HG03280 (cell line): ENCODE results near the gene PAM16.
"Not testable (repeated sequence)": the region's sequence is repeated elsewhere in the genome, so short reads cannot be mapped to it uniquely, and the experiment has no call there.

ENCODE experiments used
- ATAC-seq: cut with Tn5 transposase; IDR thresholded peaks from one replicate; pipeline ENCODE4 v1.9.1; 2021; ENCODE audit warnings: mild to moderate bottlenecking, moderate library complexity; ENCODE audit not compliant: unreplicated experiment

PAM16 gene

DNA sequence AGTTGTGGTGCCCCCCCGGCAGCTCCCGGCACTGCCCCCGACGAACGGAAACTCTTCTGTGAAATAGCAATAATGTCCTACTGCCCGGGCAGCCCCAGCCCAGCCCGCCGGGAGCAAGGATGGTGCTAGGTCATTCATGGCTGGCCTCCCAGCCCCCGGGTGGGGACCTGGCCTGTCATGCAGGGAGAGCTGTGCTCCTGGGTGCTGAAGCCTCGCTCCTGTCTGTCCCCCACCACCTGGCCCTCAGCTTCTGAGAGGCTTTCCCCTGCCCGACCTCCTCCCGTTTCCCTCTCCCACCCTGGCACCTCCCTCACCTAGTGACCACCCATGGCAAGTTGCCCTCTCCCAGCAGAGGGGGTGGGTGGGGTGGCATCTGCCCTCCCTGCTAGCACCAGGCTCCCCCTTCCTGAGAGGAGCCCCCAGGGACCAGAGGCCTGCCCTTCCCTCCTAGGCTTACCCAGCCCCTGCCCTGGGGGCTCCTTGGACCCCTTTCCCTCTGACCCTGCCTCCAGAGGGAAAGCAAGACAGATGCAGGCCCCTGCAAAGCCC is 13.5 kb downstream of the PAM16 start:
- no peak for ATAC-seq

DNA sequence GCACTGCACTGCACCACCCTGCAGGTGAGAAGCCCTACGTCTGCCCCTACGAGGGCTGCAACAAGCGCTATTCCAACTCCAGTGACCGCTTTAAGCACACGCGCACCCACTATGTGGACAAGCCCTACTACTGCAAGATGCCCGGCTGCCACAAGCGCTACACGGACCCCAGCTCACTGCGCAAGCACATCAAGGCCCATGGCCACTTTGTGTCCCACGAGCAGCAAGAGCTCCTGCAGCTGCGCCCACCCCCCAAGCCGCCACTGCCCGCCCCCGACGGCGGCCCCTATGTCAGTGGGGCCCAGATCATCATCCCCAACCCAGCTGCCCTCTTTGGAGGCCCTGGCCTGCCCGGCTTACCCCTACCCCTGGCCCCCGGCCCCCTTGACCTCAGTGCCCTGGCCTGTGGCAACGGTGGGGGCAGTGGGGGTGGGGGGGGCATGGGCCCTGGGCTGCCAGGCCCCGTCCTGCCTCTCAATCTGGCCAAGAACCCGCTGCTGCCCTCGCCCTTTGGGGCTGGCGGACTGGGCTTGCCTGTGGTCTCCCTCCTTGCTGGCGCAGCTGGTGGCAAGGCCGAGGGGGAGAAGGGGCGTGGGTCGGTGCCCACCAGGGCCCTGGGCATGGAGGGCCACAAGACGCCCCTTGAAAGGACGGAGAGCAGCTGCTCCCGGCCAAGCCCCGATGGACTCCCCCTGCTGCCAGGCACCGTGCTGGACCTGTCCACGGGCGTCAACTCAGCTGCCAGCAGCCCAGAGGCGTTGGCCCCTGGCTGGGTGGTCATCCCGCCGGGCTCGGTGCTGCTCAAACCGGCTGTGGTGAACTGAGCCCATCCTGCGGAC is 14.2 kb downstream of the PAM16 start:
- no peak for ATAC-seq

GRCh38 chr16:4334724-4335495 is 16.2 kb downstream of the PAM16 start:
- ATAC-seq: no peak

DNA sequence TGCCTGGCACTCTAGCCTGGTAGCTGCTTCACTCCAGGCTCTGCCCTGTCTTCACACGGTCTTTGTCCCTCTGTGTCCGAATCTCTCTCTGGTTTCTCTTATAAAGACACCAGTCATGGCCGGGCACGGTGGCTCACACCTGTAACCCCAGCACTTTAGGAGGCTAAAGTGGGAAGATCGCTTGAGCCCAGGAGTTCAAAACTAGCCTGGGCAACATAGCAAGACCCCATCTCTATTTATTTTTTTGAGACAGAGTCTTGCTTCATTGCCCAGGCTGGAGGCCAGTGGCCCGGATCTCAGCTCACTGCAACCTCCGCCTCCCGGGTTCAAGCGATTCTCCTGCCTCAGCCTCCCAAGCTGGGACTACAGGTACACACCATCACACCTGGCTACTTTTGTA is 17.4 kb downstream of the PAM16 start:
- not testable (repeated sequence) for ATAC-seq

GRCh38 chr16:4333308-4333638 is 17.8 kb downstream of the PAM16 start:
- ATAC-seq: no peak

DNA sequence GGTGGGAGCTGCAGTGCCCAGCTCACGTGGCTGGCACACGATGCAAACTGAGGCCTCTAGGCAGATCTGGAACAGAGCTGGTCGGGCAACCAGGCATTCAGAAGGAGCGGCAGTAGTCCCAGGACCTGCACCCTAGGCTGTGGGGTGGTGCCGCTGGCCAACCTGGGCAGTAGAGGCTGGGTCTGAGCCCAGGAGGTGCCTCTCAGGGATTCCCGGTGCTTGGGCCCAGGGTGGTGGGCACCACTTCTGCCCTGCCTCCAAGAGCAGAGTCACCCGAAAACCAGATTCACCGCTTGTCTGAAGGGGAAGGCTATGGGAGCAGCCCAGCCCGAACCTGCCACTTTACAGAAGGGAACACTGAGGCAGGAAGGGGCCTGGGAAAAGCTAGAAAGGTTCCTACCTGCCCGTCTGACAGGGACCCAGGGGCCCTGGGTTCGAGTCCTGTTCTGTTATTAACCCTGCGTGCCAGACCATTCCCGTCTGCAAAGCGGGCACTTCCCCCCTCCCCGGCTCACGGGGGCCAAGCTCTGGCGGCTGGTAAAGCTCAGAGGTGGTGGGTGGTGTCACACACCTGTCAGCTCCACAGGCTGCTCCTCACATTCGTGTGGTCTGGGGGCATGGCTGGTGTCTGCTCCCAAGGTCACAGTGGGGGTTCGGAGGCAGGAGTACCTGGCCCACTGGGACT is 18.4 kb downstream of the PAM16 start:
- no peak for ATAC-seq

- ATAC-seq: no peak
Observed at GRCh38 chr16:4332083-4332482, 19.0 kb downstream of the PAM16 start.

DNA sequence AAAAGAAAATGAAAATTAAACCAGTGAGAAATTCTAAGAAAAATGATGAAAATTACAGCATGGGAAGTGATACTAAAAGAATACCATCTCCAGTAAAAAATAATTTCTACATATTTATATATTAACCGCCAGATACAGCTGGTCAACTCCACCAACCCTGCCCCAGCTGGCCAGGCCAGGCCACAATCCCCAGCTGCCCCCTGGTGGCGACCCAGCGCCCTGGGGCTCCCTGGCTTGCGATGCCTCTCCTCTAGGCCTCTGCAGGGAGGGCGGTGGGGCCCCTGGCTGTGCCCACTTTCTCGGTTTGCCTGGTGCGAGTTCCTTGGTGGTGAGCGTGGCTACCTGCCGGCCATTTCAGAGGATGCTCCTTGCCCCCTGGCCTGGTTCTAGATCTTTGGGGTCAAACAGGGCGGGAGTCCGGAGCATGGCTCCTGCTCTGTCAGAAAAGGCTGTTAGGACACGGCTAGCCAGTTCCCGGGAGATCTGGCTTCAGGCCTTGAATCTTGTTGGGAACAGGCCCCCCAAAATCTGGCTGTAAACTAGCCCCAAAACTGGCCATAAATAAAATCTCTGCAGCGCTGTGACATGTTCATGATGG is 20.7 kb downstream of the PAM16 start:
- ATAC-seq: peak; percentile 44

DNA sequence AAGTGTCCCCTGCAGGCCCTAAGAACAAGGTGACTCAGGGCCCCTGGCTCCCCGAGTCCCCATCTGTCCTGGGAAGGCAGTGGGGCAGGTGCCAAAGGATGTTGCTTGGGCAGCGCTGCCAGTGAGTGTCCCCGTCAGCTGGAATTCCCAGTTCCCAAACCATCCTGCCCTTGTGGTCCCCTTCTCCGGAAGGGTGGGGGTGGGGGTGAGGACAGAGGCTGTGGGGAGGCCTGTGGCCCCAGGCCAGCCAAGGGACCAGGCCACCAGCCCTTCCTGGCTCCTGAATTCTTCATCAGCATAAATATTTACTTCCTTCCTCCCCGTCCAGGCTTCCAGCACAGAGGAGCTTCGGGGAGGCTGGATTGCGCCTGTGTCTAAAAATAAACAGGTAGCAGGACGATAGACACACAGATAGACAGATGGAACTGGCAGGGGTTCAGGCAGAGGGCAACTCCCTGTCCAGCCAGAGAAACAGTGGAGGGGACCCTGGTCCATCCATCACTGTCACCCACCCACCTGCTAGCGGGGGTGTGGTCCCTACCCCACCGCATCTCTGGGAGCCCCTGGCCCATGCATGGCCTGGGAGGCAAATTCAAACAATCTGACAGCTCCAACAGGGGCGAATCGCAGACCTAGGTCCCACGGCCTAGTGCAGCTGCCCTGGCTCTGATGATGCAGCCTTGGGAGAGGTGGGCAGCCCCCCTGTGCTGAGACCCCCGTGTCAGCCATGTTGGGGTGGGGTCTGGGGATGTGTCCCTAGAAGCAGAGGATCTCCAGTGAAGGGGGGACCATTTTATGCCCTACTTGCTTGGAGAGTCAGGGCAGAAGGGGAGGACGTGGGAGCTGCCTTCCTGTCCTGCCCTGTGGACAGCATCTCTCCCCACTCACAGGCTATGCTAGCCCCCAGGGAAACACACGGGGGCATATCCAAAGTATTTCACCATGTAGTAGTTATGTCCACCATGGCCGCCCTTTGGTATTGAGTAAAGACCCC is 22.0 kb downstream of the PAM16 start:
- ATAC-seq: no peak

- no peak for ATAC-seq
Observed at GRCh38 chr16:4328046-4328781, 22.9 kb downstream of the PAM16 start.

- no peak for ATAC-seq
Observed at GRCh38 chr16:4327386-4328045, 23.6 kb downstream of the PAM16 start.

DNA sequence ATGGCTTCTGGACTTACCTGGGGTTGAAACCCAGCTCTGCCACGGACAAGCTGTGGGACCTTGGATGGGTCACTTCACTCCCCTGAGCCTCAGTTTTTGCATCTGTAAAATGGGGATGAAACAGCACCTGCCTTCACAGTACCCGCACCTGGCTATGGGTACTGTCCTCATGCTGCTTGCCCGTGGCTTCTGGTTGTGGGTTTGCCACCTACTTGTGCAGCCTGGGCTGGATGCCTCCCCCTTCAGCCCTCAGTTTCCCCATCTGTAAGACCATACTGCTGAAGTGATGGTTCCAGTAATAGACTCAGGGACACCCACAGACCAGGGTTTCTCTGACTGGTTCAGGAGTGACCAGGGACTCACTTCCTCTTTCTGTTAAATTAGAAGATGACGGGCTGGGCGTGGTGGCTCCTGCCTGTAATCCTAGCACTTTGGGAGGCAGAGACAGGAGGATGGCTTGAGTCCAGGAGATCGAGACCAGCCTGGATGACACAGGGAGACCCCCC is 25.8 kb downstream of the PAM16 start:
- no peak for ATAC-seq

DNA sequence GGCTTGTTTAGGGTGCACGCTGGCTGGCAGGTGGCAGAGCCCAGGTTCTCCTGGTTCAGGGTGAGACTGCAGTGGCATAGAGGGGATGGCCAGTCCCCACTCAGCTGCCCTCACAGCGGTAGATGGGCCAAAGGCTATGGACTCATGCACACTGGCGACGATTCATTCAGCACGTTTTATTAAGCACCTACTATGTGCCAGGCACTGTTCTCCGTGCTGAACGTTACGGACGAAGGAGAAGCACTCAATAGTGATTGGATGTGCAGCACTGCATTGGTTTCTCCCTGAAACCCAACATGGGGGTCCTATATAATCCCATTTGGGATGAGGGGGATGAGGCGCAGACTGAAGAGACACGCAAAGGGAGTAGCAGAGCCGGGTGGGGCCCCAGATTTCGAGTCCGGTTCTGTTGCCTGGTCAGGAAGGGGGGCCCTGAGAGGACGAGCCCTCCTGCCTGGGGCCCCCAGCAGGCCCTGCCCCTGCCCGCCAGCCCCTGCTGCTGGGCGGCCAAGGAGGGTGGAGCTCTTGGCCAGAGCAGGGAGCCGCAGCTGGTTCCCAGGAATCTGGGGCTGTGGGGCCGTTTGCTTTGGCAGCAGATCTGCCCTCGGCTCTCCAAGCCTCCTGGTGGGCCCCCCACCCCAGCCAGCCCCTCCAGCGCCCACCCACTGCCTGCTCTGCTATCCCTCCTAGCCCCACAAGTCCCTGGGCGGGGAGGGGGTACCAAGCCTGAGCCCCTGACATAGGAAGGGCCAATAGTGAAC is 26.4 kb downstream of the PAM16 start:
- ATAC-seq: no peak

DNA sequence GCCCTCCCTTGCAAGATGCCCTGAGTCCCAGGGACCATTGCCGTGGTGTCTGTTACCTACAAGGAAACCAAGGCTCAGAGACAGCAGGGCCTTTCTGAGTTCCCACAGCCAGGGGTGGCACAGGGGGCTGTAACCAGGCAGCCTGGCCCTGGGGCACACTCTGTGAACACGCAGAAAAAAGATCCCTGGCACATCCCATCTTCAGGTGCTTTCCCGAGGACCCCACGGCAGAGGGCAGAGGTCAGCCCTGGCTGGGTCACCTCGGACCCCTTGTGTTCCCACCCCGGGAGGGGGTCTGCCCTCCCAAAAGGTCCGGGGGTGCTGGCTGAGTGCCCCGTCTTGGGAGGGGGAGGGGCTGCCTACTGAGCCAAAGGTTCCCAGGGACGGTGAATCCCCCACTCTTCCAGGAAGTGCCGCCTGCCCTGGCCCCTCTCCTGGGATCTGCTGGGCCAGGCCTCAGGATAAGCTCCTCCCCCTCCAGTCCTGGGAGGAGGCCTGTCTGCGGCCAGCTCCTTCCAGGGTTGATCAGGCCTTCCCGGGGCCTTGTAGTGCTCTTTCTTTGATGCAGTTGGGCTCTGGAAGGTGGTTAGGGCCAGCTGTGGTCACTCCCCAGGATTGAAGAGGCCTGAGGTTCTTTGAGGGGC is 27.2 kb downstream of the PAM16 start:
- no peak for ATAC-seq

DNA sequence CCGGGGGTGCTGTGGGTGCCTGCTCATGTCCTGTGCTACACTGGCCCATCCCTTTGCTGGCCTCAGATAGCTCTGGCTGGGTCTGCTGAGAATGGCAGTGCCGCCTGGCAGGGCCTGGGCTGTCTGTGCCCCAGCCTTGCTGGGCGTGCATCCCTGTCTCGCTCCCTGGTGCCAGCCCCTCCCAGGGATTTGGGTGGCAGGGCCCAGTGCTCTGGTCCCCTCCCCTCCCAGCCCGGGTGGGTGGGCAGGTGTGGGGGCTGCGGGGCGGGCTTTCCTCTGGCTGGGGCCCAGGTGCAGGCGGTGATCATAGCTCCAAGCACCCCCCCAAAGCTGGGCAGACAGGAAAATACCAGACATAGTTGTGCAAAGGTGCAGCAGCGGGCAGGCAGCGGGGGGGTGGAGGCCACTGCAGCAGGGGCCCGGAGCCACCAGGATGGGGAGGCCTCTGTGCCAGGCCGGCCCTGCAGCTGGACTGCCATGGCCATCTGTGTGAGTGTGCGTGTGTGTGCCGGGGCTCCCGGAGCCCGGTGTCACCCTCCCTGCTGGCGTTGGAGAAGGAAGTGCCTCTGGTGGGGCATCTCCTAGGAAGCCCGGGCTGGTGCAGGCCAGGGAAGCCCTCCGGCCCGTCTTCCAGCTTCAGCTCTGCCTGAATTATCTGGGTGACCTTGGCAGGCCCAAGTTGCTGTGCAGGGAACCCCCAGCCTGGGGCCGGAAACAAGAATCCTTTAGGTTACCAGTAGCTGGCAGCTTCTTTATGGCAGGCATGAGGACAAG is 27.9 kb downstream of the PAM16 start:
- no peak for ATAC-seq
